ENCODE measurements around the gene NAGS.
"Not testable (repeated sequence)": the region's sequence is repeated elsewhere in the genome, so short reads cannot be mapped to it uniquely, and the experiment has no call there.

Gene NAGS

DNA sequence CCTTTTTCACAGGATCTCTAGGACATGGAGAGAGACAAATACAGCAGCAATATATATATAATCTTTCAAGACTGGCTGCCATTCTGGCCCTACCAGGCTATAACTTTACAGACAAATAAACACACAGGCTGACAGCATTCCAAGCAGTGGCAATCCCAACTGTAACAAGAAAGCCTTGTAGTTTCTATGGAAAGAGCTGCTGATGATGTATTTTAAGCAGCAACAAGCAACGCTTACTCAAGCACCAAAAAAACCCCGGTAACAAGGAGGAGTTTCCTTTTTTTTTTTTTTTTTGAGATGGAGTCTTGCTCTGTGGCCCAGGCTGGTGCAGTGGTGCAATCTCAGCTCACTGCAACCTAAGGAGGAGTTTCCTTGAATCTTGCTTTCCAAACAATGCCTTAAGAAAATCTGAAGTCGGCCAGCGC is 38.9 kb downstream of the NAGS start:
- Histone ChIP-seq H3K9ac (ENCODE audit: low read length) (no peak overlapping the region), H4K5ac (ENCODE audit: low read length) (no peak overlapping the region), H3K18ac (ENCODE audit: low read length) (no peak overlapping the region), H2BK120ac (ENCODE audit: low read depth, low read length) (no peak overlapping the region), H2BK15ac (replicated peaks; ENCODE audit: low read depth) (no peak overlapping the region), H3K36me3 (ENCODE audit: control insufficient read depth, insufficient read depth, low read length) (peaks cover 4% of the 10 kb centered on the region), H3K79me2 (ENCODE audit: control insufficient read depth, insufficient read depth, low read length) (peaks cover 41% of the 10 kb centered on the region), H3K27me3 (ENCODE audit: insufficient read depth, low read length, poor library complexity) (no peaks in the 10 kb centered on the region), H3K79me1 (ENCODE audit: low read length) (peaks cover 8% of the 10 kb centered on the region), H3K4me1 (ENCODE audit: control insufficient read depth, low read depth, low read length) (no peaks in the 10 kb centered on the region), H2BK5ac (ENCODE audit: low read length) (no peak overlapping the region), H4K8ac (ENCODE audit: low read depth, low read length) (no peak overlapping the region), H3K4ac (ENCODE audit: low read depth, low read length) (no peak overlapping the region), H3K23ac (ENCODE audit: low read length) (no peak overlapping the region), H2AK5ac (ENCODE audit: low read length) (no peak overlapping the region), H3K27ac (ENCODE audit: low read depth, low read length) (no peak overlapping the region), H3K4me2 (ENCODE audit: low read length) (no peak overlapping the region), H3K56ac (ENCODE audit: low read length) (no peak overlapping the region), H3K4me3 (ENCODE audit: low read length) (no peak overlapping the region)
- no CpG with 5 or more reads among the region's 4 CpGs for WGBS (ENCODE audit: extremely low coverage, insufficient coverage, low lambda C conversion rate)
- no peak for DNase-seq

DNA sequence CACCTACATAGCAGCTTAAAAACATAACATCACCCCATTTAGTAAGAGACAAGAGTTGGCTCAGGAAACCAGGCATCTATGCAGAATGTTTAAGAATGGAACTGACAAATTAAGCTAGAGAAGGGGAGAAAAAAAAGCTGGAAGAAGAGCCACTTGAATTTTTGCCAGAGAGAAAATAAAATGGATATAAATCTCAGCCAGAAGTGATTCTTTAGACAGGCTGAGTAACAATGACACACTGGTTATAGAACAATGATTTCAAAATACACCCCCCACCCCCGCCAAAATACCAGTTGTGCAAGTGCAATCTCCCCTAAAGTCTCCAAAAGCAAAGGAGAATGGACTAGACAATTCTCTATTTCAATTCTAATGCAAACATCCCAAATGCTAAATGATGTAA is 39.6 kb downstream of the NAGS start:
- DNase-seq: no peak
- Histone ChIP-seq H3K4me3 (ENCODE audit: low read length) (no peak overlapping the region), H3K36me3 (ENCODE audit: control insufficient read depth, insufficient read depth, low read length) (peaks cover 6% of the 10 kb centered on the region), H3K27me3 (ENCODE audit: insufficient read depth, low read length, poor library complexity) (no peaks in the 10 kb centered on the region), H3K79me2 (ENCODE audit: control insufficient read depth, insufficient read depth, low read length) (peaks cover 42% of the 10 kb centered on the region), H3K23ac (ENCODE audit: low read length) (no peak overlapping the region), H3K27ac (ENCODE audit: low read depth, low read length) (no peak overlapping the region), H4K5ac (ENCODE audit: low read length) (no peak overlapping the region), H3K4me2 (ENCODE audit: low read length) (no peak overlapping the region), H3K56ac (ENCODE audit: low read length) (no peak overlapping the region), H2BK120ac (ENCODE audit: low read depth, low read length) (no peak overlapping the region), H3K4ac (ENCODE audit: low read depth, low read length) (no peak overlapping the region), H2BK5ac (ENCODE audit: low read length) (no peak overlapping the region), H3K79me1 (ENCODE audit: low read length) (peaks cover 8% of the 10 kb centered on the region), H3K4me1 (ENCODE audit: control insufficient read depth, low read depth, low read length) (no peaks in the 10 kb centered on the region), H4K8ac (ENCODE audit: low read depth, low read length) (no peak overlapping the region), H2BK15ac (replicated peaks; ENCODE audit: low read depth) (no peak overlapping the region), H3K18ac (ENCODE audit: low read length) (no peak overlapping the region), H2AK5ac (ENCODE audit: low read length) (no peak overlapping the region), H3K9ac (ENCODE audit: low read length) (no peak overlapping the region)
- WGBS (ENCODE audit: extremely low coverage, insufficient coverage, low lambda C conversion rate): no CpG with 5 or more reads among the region's 1 CpG

DNA sequence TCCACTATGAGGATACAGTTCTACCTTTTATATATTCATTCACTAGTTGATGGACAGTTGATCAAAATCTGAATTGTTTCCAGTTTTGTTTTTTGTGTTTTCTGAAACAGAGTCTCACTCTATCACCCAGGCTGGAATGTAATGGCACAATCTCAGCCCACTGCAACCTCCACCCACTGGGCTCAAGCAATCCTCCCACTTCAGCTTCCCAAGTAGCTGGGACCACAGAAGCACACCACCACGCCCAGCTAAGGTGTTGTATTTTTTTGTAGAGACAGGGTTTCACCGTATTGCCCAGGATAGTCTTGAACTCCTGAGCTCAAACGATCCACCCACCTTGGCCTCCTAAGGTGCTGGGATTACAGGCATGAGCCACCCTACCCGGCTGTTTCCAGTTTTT is 41.1 kb downstream of the NAGS start:
- Histone ChIP-seq H3K79me1 (ENCODE audit: low read length) (peaks cover 7% of the 10 kb centered on the region), H2BK120ac (ENCODE audit: low read depth, low read length) (no peak overlapping the region), H3K4me3 (ENCODE audit: low read length) (no peak overlapping the region), H3K4ac (ENCODE audit: low read depth, low read length) (no peak overlapping the region), H3K27ac (ENCODE audit: low read depth, low read length) (no peak overlapping the region), H3K27me3 (ENCODE audit: insufficient read depth, low read length, poor library complexity) (no peaks in the 10 kb centered on the region), H4K5ac (ENCODE audit: low read length) (no peak overlapping the region), H2BK15ac (replicated peaks; ENCODE audit: low read depth) (no peak overlapping the region), H3K9ac (ENCODE audit: low read length) (no peak overlapping the region), H3K36me3 (ENCODE audit: control insufficient read depth, insufficient read depth, low read length) (peaks cover 4% of the 10 kb centered on the region), H3K4me1 (ENCODE audit: control insufficient read depth, low read depth, low read length) (no peaks in the 10 kb centered on the region), H3K23ac (ENCODE audit: low read length) (no peak overlapping the region), H4K8ac (ENCODE audit: low read depth, low read length) (no peak overlapping the region), H3K56ac (ENCODE audit: low read length) (no peak overlapping the region), H3K4me2 (ENCODE audit: low read length) (no peak overlapping the region), H3K18ac (ENCODE audit: low read length) (no peak overlapping the region), H3K79me2 (ENCODE audit: control insufficient read depth, insufficient read depth, low read length) (peaks cover 44% of the 10 kb centered on the region), H2AK5ac (ENCODE audit: low read length) (no peak overlapping the region), H2BK5ac (ENCODE audit: low read length) (no peak overlapping the region)
- DNase-seq: no peak
- WGBS (ENCODE audit: extremely low coverage, insufficient coverage, low lambda C conversion rate): no CpG with 5 or more reads among the region's 4 CpGs

DNA sequence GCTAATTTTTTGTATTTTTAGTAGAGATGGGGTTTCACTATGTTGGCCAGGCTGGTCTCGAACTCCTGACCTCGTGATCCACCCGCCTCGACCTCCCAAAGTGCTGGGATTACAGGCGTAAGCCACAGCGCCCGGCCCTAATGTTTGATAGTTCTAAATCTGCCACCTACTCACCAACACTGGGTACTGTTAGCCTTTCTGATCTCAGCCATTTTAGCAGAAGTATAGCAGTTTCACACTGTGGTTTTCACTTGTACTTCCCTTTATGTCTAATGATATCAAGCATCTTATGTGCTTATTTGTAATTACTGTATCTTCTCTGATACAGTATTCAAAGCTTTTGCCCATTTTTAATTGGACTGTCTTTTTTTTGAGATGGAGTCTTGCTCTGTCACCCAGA is 42.5 kb downstream of the NAGS start:
- not testable (repeated sequence) for H4K5ac ChIP-seq (ENCODE audit: low read length); H3K27ac ChIP-seq (ENCODE audit: low read depth, low read length); H3K4me3 ChIP-seq (ENCODE audit: low read length); H2BK5ac ChIP-seq (ENCODE audit: low read length); DNase-seq; H3K23ac ChIP-seq (ENCODE audit: low read length); H4K8ac ChIP-seq (ENCODE audit: low read depth, low read length); H2AK5ac ChIP-seq (ENCODE audit: low read length); H3K18ac ChIP-seq (ENCODE audit: low read length); H3K56ac ChIP-seq (ENCODE audit: low read length); H3K79me1 ChIP-seq (ENCODE audit: low read length); H3K4me2 ChIP-seq (ENCODE audit: low read length); H3K4ac ChIP-seq (ENCODE audit: low read depth, low read length); H3K9ac ChIP-seq (ENCODE audit: low read length); H3K27me3 ChIP-seq (ENCODE audit: insufficient read depth, low read length, poor library complexity); H3K4me1 ChIP-seq (ENCODE audit: control insufficient read depth, low read depth, low read length); H3K36me3 ChIP-seq (ENCODE audit: control insufficient read depth, insufficient read depth, low read length); H2BK15ac ChIP-seq (replicated peaks; ENCODE audit: low read depth); H2BK120ac ChIP-seq (ENCODE audit: low read depth, low read length)
- WGBS (ENCODE audit: extremely low coverage, insufficient coverage, low lambda C conversion rate): no CpG with 5 or more reads among the region's 7 CpGs
- peaks cover 39% of the 10 kb centered on the region for H3K79me2 ChIP-seq (ENCODE audit: control insufficient read depth, insufficient read depth, low read length)

DNA sequence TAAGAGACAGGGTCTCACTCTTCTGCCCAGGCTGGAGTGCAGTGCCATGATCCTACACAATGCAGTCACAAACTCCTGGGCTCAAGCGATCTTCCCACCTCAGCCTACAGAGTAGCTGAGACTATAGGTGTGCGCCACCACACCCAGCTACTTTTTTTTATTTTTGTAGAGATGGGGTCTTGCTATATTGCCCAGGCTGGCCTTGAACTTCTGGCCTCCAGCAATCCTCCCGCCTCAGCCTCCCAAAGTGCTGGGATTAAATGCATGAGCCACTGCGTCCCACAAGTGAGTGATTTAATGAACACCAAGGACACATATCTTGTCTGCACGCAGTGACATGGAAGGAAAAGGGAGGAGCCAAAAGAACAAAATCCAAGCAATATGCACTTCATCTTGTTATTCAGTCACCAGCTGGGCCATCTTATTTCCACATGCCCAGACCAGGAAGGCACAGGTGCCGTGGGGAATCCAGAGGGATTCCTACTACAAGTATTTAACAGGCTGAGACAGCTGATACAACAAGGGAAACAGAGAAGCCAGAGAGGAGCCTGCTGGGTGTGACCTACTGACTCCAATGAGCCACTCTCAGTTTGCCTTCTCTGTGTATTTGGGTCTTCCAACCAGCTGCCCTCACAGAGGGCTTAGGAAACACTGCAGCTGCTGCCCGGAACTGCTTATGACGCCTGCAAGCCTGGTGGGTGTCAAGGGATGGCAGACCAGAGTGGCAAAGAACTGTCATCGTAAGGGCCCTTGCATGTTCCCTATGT is 45.1 kb downstream of the NAGS start:
- Histone ChIP-seq H4K8ac (ENCODE audit: low read depth, low read length) (no peak overlapping the region), H3K4me2 (ENCODE audit: low read length) (no peak overlapping the region), H3K79me1 (ENCODE audit: low read length) (peaks cover 16% of the 10 kb centered on the region), H3K4ac (ENCODE audit: low read depth, low read length) (no peak overlapping the region), H3K79me2 (ENCODE audit: control insufficient read depth, insufficient read depth, low read length) (peaks cover 41% of the 10 kb centered on the region), H3K27ac (ENCODE audit: low read depth, low read length) (no peak overlapping the region), H3K56ac (ENCODE audit: low read length) (no peak overlapping the region), H3K4me1 (ENCODE audit: control insufficient read depth, low read depth, low read length) (no peaks in the 10 kb centered on the region), H3K9ac (ENCODE audit: low read length) (no peak overlapping the region), H4K5ac (ENCODE audit: low read length) (no peak overlapping the region), H2AK5ac (ENCODE audit: low read length) (no peak overlapping the region), H3K23ac (ENCODE audit: low read length) (no peak overlapping the region), H3K27me3 (ENCODE audit: insufficient read depth, low read length, poor library complexity) (no peaks in the 10 kb centered on the region), H2BK5ac (ENCODE audit: low read length) (no peak overlapping the region), H2BK15ac (replicated peaks; ENCODE audit: low read depth) (no peak overlapping the region), H2BK120ac (ENCODE audit: low read depth, low read length) (no peak overlapping the region), H3K18ac (ENCODE audit: low read length) (no peak overlapping the region), H3K36me3 (ENCODE audit: control insufficient read depth, insufficient read depth, low read length) (peaks cover 8% of the 10 kb centered on the region), H3K4me3 (ENCODE audit: low read length) (no peak overlapping the region)
- no peak for DNase-seq
- no CpG with 5 or more reads among the region's 9 CpGs for WGBS (ENCODE audit: extremely low coverage, insufficient coverage, low lambda C conversion rate)

Measured in mesendoderm (in vitro differentiated cells).